ENCODE results near the gene LAP3.

Gene LAP3

GRCh38 chr4:17618926-17619325 is 41.9 kb downstream of the LAP3 start:
- Histone ChIP-seq H3K36me3 (ENCODE audit: insufficient read depth, low read length) (peaks cover 36% of the 10 kb centered on the region), H3K27me3 (ENCODE audit: insufficient read depth, low read length) (no peaks in the 10 kb centered on the region), H3K4me3 (ENCODE audit: low read depth, low read length, poor library complexity, severe bottlenecking) (no peak overlapping the region), H3K27ac (ENCODE audit: low read depth, low read length, poor library complexity, severe bottlenecking) (no peak overlapping the region), H3K9me2 (ENCODE audit: low read depth, low read length) (no peaks in the 10 kb centered on the region), H3K9me3 (ENCODE audit: low read length) (no peaks in the 10 kb centered on the region), H4K20me1 (ENCODE audit: insufficient read depth, low read length) (no peaks in the 10 kb centered on the region), H3K9ac (ENCODE audit: low read length) (no peak overlapping the region), H3K4me2 (ENCODE audit: low read length) (no peak overlapping the region), H2AFZ (ENCODE audit: low read length) (no peak overlapping the region), H3K79me2 (ENCODE audit: insufficient read depth, low read length) (peaks cover 33% of the 10 kb centered on the region), H3F3A (ENCODE audit: insufficient read depth, low read length) (no peaks in the 10 kb centered on the region), H3K4me1 (ENCODE audit: insufficient read depth, low read length, severe bottlenecking) (peaks cover 15% of the 10 kb centered on the region)
- TF ChIP-seq CTCF (IDR thresholded peaks at IDR 0.05; ENCODE audit: low read length) (no peak), EZH2 (IDR thresholded peaks at IDR 0.05; ENCODE audit: borderline replicate concordance, low read length) (no peak)

GRCh38 chr4:17619416-17620105 is 42.6 kb downstream of the LAP3 start:
- TF ChIP-seq CTCF (IDR thresholded peaks at IDR 0.05; ENCODE audit: low read length) (no peak), EZH2 (IDR thresholded peaks at IDR 0.05; ENCODE audit: borderline replicate concordance, low read length) (no peak)
- Histone ChIP-seq H3K36me3 (ENCODE audit: insufficient read depth, low read length) (peaks cover 43% of the 10 kb centered on the region), H4K20me1 (ENCODE audit: insufficient read depth, low read length) (no peaks in the 10 kb centered on the region), H3K9me2 (ENCODE audit: low read depth, low read length) (no peaks in the 10 kb centered on the region), H3K4me1 (ENCODE audit: insufficient read depth, low read length, severe bottlenecking) (peaks cover 15% of the 10 kb centered on the region), H3K4me2 (ENCODE audit: low read length) (no peak overlapping the region), H3K27ac (ENCODE audit: low read depth, low read length, poor library complexity, severe bottlenecking) (no peak overlapping the region), H3K9ac (ENCODE audit: low read length) (no peak overlapping the region), H3F3A (ENCODE audit: insufficient read depth, low read length) (no peaks in the 10 kb centered on the region), H3K79me2 (ENCODE audit: insufficient read depth, low read length) (peaks cover 32% of the 10 kb centered on the region), H3K27me3 (ENCODE audit: insufficient read depth, low read length) (no peaks in the 10 kb centered on the region), H2AFZ (ENCODE audit: low read length) (no peak overlapping the region), H3K4me3 (ENCODE audit: low read depth, low read length, poor library complexity, severe bottlenecking) (no peak overlapping the region), H3K9me3 (ENCODE audit: low read length) (no peaks in the 10 kb centered on the region)

GRCh38 chr4:17623451-17624001 is 46.5 kb downstream of the LAP3 start:
- H3K9me3 ChIP-seq (ENCODE audit: low read length): no peaks in the 10 kb centered on the region
- TF ChIP-seq CTCF (IDR thresholded peaks at IDR 0.05; ENCODE audit: low read length): no peak
- TF ChIP-seq EZH2 (IDR thresholded peaks at IDR 0.05; ENCODE audit: borderline replicate concordance, low read length): no peak
- H3K36me3 ChIP-seq (ENCODE audit: insufficient read depth, low read length): peaks cover 73% of the 10 kb centered on the region
- no peaks in the 10 kb centered on the region for H4K20me1 ChIP-seq (ENCODE audit: insufficient read depth, low read length)
- no peak overlapping the region for H3K9ac ChIP-seq (ENCODE audit: low read length)
- H3K79me2 ChIP-seq (ENCODE audit: insufficient read depth, low read length): no peaks in the 10 kb centered on the region
- no peaks in the 10 kb centered on the region for H3K9me2 ChIP-seq (ENCODE audit: low read depth, low read length)
- no peak overlapping the region for H2AFZ ChIP-seq (ENCODE audit: low read length)
- H3K27me3 ChIP-seq (ENCODE audit: insufficient read depth, low read length): no peaks in the 10 kb centered on the region
- no peaks in the 10 kb centered on the region for H3K4me1 ChIP-seq (ENCODE audit: insufficient read depth, low read length, severe bottlenecking)
- no peak overlapping the region for H3K27ac ChIP-seq (ENCODE audit: low read depth, low read length, poor library complexity, severe bottlenecking)
- no peak overlapping the region for H3K4me2 ChIP-seq (ENCODE audit: low read length)
- no peak overlapping the region for H3K4me3 ChIP-seq (ENCODE audit: low read depth, low read length, poor library complexity, severe bottlenecking)
- no peaks in the 10 kb centered on the region for H3F3A ChIP-seq (ENCODE audit: insufficient read depth, low read length)

Data from OCI-LY1 (cell line).